GM19193 (cell line): Measurements from ENCODE around the gene GDPD5.

Source experiments
- POLR2A ChIP-seq: IDR thresholded peaks from 4 replicates; pipeline ENCODE4 v1.6.1; 2011; ENCODE audit not compliant: insufficient read depth, insufficient read length; ENCODE audit errors: extremely low read depth

Gene GDPD5

DNA sequence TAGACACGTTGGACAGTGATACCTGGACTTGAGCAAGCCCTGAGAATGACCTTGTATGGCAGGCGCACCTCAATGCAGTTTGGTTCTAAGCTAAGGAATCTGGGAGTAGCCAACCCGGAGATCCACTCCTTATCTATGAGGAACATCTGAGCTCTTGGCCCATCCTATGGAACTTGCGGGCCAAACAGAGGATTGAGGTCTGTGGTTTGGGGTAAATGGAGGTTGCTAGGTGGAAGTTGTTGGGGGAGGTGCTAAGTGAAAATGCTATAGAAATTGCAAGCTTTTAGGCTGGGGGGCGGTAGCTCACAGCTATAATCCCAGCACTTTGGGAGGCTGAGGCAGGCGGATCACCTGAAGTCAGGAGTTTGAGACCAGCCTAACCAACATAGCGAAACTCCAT lies 8.9 kb downstream of the GDPD5 start:
- no peak for TF ChIP-seq POLR2A

DNA sequence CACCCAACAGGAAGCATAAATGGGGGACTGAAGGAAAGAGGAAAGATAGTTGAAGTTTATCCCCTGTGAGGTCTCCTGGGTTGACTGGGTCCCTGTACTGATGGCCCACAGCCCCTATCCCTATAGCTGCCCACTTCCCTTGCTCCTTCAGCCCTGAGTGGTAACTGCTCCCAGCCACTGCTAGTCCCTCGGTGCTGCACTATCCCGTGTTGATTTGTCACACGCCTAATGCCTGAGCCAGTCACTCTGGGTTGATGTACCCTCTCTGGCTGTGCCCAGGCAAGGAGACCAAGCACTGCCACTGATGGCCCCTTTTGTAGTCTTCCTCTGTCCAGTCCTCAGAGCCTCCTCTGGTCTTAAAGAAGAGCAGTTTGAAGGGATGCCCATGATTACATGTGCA lies 9.6 kb downstream of the GDPD5 start:
- TF ChIP-seq POLR2A = no peak

GRCh38 chr11:75514596-75514995 lies 11.1 kb downstream of the GDPD5 start:
- no peak for TF ChIP-seq POLR2A

- TF ChIP-seq POLR2A = no peak
Observed at GRCh38 chr11:75513250-75513649, 12.5 kb downstream of the GDPD5 start.

GRCh38 chr11:75510723-75511019 lies 15.1 kb downstream of the GDPD5 start:
- TF ChIP-seq POLR2A = no peak

DNA sequence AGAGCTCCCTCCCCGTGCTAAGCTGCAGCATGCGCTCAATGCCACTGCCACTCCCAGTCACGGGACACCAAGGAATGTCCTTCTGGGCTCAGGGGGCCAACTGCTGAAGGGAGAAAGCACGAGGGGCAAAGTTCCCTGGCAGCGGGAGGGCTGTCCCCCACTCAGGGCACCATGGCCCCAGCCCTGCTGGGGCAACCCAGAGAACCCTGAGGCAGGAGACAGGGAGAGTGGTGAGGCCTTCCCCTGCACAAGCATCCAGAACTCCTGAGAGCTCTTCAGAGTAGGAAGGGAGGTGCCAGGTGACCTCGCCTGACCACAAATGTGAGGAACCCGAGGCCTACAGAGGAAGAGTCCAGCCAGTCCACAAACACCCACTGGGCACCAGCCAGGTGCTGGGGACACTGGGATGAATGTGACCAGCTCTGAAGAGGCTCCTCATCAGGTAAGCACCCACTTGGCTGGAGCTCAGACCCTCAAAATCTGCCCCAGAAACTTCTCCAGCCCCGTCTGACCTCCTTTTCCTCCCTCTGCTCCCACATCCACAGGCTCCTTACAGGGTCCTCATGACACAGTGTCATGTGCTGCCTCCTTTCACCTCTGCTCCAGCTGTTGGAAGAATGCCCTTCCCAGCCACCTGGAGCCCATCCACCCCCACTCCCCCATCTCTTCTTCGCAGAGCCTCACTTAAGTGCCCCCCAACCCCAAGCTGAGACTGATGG lies 15.6 kb downstream of the GDPD5 start:
- TF ChIP-seq POLR2A = no peak

GRCh38 chr11:75509020-75509720 lies 16.6 kb downstream of the GDPD5 start:
- TF ChIP-seq POLR2A = no peak

GRCh38 chr11:75508051-75508561 lies 17.6 kb downstream of the GDPD5 start:
- no peak for TF ChIP-seq POLR2A

GRCh38 chr11:75507571-75507970 lies 18.2 kb downstream of the GDPD5 start:
- TF ChIP-seq POLR2A = no peak

- no peak for TF ChIP-seq POLR2A
Observed at GRCh38 chr11:75506827-75507226, 18.9 kb downstream of the GDPD5 start.

- no peak for TF ChIP-seq POLR2A
Observed at GRCh38 chr11:75505916-75506692, 19.6 kb downstream of the GDPD5 start.

- no peak for TF ChIP-seq POLR2A
Observed at GRCh38 chr11:75504501-75504900, 21.2 kb downstream of the GDPD5 start.

DNA sequence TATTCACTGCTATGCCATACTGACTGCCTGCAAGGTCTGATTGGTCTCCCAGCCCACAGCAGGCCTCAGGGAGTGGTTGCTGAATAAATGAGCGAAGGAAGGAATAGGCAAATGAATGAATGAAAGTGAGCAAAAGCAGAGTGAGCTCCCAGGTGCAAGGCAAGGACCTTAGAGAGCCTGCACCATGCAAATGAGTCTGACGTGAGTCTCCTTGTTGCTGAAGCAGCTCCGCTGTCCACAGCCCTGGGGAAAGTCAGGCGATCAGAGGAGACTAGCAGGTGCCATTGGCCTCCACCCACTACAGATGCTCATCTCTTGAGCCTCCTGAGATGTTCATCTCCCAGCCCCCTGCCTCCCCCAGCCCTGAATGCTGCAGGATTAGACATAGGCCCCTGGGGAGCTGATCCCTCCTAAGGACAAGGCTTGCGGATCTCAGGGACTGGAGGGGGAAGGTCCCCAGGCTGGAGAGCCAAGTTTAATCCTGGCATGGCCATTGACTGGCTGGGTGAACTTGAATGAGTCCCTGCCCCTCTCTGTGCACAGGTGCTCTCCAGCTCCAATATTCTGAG lies 22.1 kb downstream of the GDPD5 start:
- no peak for TF ChIP-seq POLR2A

DNA sequence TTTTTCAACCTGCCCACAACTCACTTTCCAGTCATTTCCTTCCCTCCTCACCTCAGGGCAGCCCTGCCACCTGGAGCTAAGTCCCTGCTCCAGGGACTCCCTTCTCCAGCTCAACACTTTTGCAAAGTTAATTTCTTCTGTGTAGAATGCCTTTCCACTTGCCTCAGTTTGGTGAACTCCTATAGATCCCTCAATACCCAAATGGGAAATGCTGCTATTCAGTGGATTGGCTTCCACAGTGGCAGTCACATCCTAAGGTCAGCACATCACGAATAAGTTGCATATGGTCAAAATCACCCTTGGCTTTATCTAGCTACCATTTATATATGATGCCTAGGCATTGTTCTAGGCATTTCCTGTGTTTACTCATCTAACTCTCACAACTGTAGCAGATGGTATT lies 23.6 kb downstream of the GDPD5 start:
- no peak for TF ChIP-seq POLR2A

DNA sequence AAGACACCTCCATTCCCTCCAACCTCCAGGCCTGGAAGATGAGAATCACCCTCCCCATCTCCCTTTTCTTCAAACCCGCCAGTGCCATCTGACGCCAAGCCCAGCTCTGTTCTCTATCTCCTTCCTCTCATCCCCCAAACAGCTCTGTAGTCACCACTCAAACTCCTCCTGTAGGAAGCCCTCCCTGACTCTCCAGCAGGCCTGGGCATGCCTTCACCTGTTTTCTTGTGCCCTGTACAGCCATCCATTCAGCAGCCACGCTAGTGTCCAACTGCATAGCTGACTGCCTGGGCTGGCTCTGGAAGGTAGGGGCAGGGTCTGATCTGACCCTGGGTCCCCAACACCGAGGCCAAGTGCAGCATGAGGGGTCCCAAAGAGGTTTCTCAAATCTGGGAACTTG lies 25.0 kb downstream of the GDPD5 start:
- no peak for TF ChIP-seq POLR2A
